HG03159 (cell line): ENCODE measurements around the gene ANKRD60.

Experiments used
- ATAC-seq: cut with Tn5 transposase; IDR thresholded peaks from one replicate; pipeline ENCODE4 v1.9.1; 2021; ENCODE audit warnings: mild to moderate bottlenecking, moderate library complexity; ENCODE audit not compliant: unreplicated experiment

The ANKRD60 gene

GRCh38 chr20:58196402-58197184 lies 31.9 kb downstream of the ANKRD60 start:
- ATAC-seq = no peak

GRCh38 chr20:58195047-58195446 lies 33.4 kb downstream of the ANKRD60 start:
- no peak for ATAC-seq

GRCh38 chr20:58194175-58194791 lies 34.2 kb downstream of the ANKRD60 start:
- ATAC-seq = no peak

- ATAC-seq = no peak
Observed at GRCh38 chr20:58192567-58192966, 35.9 kb downstream of the ANKRD60 start.

- ATAC-seq = no peak
Observed at GRCh38 chr20:58192065-58192464, 36.4 kb downstream of the ANKRD60 start.

GRCh38 chr20:58188527-58188926 lies 39.9 kb downstream of the ANKRD60 start:
- no peak for ATAC-seq

- ATAC-seq = no peak
Observed at GRCh38 chr20:58184984-58185383, 43.5 kb downstream of the ANKRD60 start.

GRCh38 chr20:58184063-58184462 lies 44.4 kb downstream of the ANKRD60 start:
- ATAC-seq = no peak

- no peak for ATAC-seq
Observed at GRCh38 chr20:58182521-58183140, 45.8 kb downstream of the ANKRD60 start.

GRCh38 chr20:58179432-58180099 lies 48.9 kb downstream of the ANKRD60 start:
- ATAC-seq = no peak

GRCh38 chr20:58179083-58179431 lies 49.4 kb downstream of the ANKRD60 start:
- no peak for ATAC-seq

- no peak for ATAC-seq
Observed at GRCh38 chr20:58177799-58178198, 50.7 kb downstream of the ANKRD60 start.

GRCh38 chr20:58175836-58176235 lies 52.6 kb downstream of the ANKRD60 start:
- no peak for ATAC-seq

GRCh38 chr20:58175425-58175824 lies 53.0 kb downstream of the ANKRD60 start:
- no peak for ATAC-seq

- ATAC-seq = no peak
Observed at GRCh38 chr20:58174708-58175280, 53.7 kb downstream of the ANKRD60 start.

GRCh38 chr20:58173930-58174707 lies 54.3 kb downstream of the ANKRD60 start:
- ATAC-seq = no peak

- no peak for ATAC-seq
Observed at GRCh38 chr20:58173091-58173490, 55.4 kb downstream of the ANKRD60 start.

- ATAC-seq = no peak
Observed at GRCh38 chr20:58171796-58172425, 56.5 kb downstream of the ANKRD60 start.

- no peak for ATAC-seq
Observed at GRCh38 chr20:58169450-58169849, 59.0 kb downstream of the ANKRD60 start.

- ATAC-seq = no peak
Observed at GRCh38 chr20:58168843-58169242, 59.6 kb downstream of the ANKRD60 start.
